Neural crest cell (in vitro differentiated cells): ENCODE measurements around the gene BST1. TPM values are rescaled to one million over a fixed set of nuclear protein-coding genes. Genes with fewer than 3 reads are reported as not detected.

Experiments used
- DNase-seq: peaks from one replicate; pipeline ENCODE4 v3.0.0; 2021; ENCODE audit warnings: low read depth, mixed read lengths, low spot score
- H3K27ac Mint-ChIP-seq: one replicate; pipeline ENCODE4 v1.8.0; 2021; ENCODE audit warnings: mild to moderate bottlenecking, mixed read lengths; ENCODE audit not compliant: unreplicated experiment
- H3K27me3 Mint-ChIP-seq: 2 replicates; pipeline ENCODE4 v1.8.0; 2021; ENCODE audit warnings: low read depth, mild to moderate bottlenecking, mixed read lengths
- H3K36me3 Mint-ChIP-seq: 2 replicates; pipeline ENCODE4 v1.8.0; 2021; ENCODE audit warnings: low read depth, mild to moderate bottlenecking, mixed read lengths
- H3K4me1 Mint-ChIP-seq: 2 replicates; pipeline ENCODE4 v1.8.0; 2021; ENCODE audit warnings: mixed read lengths
- H3K4me3 Mint-ChIP-seq: one replicate; pipeline ENCODE4 v1.8.0; 2021; ENCODE audit warnings: mild to moderate bottlenecking, mixed read lengths
- H3K9me3 Mint-ChIP-seq: 2 replicates; pipeline ENCODE4 v1.8.0; 2021; ENCODE audit warnings: mixed read lengths
- CTCF ChIP-seq: fragments of 200-600 bp; sonication (generic); conservative IDR thresholded peaks from 2 replicates; pipeline ENCODE4 v1.5.0; 2021; ENCODE audit warnings: antibody characterized with exemption, mild to moderate bottlenecking
- total RNA-seq: library from RNA; stranded (reverse); gene quantifications from 2 replicates; pipeline ENCODE4 v1.2.1, GENCODE V29; 2021

BST1 gene
- total RNA-seq, 1 donor from 2014 or later, result 0.75 TPM

- Mint-ChIP-seq H3K27me3 (peaks cover 86% of the 10 kb centered on the region), H3K4me3 (peak overlapping the region; percentile 73), H3K9me3 (no peaks in the 10 kb centered on the region), H3K4me1 (peaks cover 11% of the 10 kb centered on the region), H3K27ac (no peak overlapping the region), H3K36me3 (no peaks in the 10 kb centered on the region)
- no peak for TF ChIP-seq CTCF
- DNase-seq, result no peak
These were observed 74.9 kb downstream of the BST1 start for GRCh38 chr4:15777697-15778288.

GRCh38 chr4:15778289-15779241, 75.7 kb downstream of the BST1 start, which contains the start of gene CD38:
Gene CD38, plus strand, starts transcription at chr4:15778328. Its CDS starts 87 bp downstream, at chr4:15778415.
- peaks cover 87% of the 10 kb centered on the region for H3K27me3 Mint-ChIP-seq

GRCh38 chr4:15779306-15779705, 76.4 kb downstream of the BST1 start:
- Mint-ChIP-seq H3K27ac (no peak overlapping the region), H3K36me3 (no peaks in the 10 kb centered on the region), H3K27me3 (peaks cover 81% of the 10 kb centered on the region), H3K4me1 (peaks cover 11% of the 10 kb centered on the region), H3K9me3 (no peaks in the 10 kb centered on the region), H3K4me3 (peak overlapping the region; percentile 89)
- TF ChIP-seq CTCF, result peak; percentile 35
- peak; percentile 13 for DNase-seq

More at GRCh38 chr4:15778289-15779241, 75.7 kb downstream of the BST1 start, which contains the start of gene CD38:
- DNase-seq, result peak; percentile 9
- Mint-ChIP-seq H3K36me3 (no peaks in the 10 kb centered on the region), H3K4me3 (peak within 1 kb of the TSS; percentile 89), H3K27ac (no peak within 1 kb of the TSS), H3K4me1 (peaks cover 11% of the 10 kb centered on the region), H3K9me3 (no peaks in the 10 kb centered on the region)
- no peak for TF ChIP-seq CTCF

- DNase-seq, result no peak
- Mint-ChIP-seq H3K4me3 (peak overlapping the region; percentile 89), H3K27me3 (peaks cover 77% of the 10 kb centered on the region), H3K4me1 (peaks cover 11% of the 10 kb centered on the region), H3K9me3 (no peaks in the 10 kb centered on the region), H3K27ac (no peak overlapping the region), H3K36me3 (no peaks in the 10 kb centered on the region)
- no peak for TF ChIP-seq CTCF
These were observed 76.9 kb downstream of the BST1 start for GRCh38 chr4:15779809-15780208.

GRCh38 chr4:15781427-15782095, 78.7 kb downstream of the BST1 start:
- DNase-seq, result no peak
- Mint-ChIP-seq H3K4me1 (peaks cover 11% of the 10 kb centered on the region), H3K27me3 (peaks cover 60% of the 10 kb centered on the region), H3K27ac (no peak overlapping the region), H3K9me3 (no peaks in the 10 kb centered on the region), H3K36me3 (no peaks in the 10 kb centered on the region), H3K4me3 (no peak overlapping the region)
- TF ChIP-seq CTCF, result no peak

Other genes starting within 250 kb of the BST1 start
- 26.2 and 27.8 TPM in 2 replicates for gene CC2D2A, start 233.2 kb upstream of the BST1 start, total RNA-seq
- 71.2 and 74.3 TPM in 2 replicates for gene FBXL5, start 47.7 kb upstream of the BST1 start, total RNA-seq
- gene FAM200B, start 21.2 kb upstream of the BST1 start, total RNA-seq, result 33.6 and 39.5 TPM in 2 replicates
- 0.05 and 0.11 TPM in 2 replicates for gene CD38, start 75.3 kb downstream of the BST1 start, total RNA-seq
- gene FGFBP1, start 235.7 kb downstream of the BST1 start, total RNA-seq, result not detected in 2 replicates